Stimulated activated CD4-positive, alpha-beta T cell treated with anti-CD3 and anti-CD28 coated beads, Interleukin-4, amount 100 ng/mL, for 24 hours (primary cell): ENCODE results near the gene PTCRA.
"Not testable (repeated sequence)": the region's sequence is repeated elsewhere in the genome, so short reads cannot be mapped to it uniquely, and the experiment has no call there.

ENCODE experiments used
- DNase-seq: peaks from one replicate; pipeline ENCODE4 v3.0.0-alpha.2; 2020

The PTCRA gene

DNA sequence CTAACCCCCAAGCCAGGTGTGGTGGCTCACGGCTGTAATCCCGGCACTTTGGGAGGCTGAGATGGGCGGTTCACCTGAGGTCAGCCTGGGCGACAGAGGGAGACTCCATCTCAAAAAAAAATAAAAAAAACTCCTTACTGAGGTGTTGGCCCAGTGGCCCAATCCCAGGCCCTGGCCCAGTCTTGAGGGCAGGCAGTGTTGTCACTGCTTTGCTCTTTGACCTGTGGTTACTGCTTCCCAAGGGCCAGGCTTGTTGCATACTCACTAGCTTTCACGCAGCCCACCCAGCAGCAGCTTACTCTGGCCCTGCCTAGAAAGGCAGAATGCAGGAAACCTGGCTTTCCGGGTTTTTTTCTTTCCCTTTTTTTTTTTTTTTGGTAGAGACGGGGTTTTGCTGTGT is 26.6 kb downstream of the PTCRA start:
- DNase-seq = no peak

DNA sequence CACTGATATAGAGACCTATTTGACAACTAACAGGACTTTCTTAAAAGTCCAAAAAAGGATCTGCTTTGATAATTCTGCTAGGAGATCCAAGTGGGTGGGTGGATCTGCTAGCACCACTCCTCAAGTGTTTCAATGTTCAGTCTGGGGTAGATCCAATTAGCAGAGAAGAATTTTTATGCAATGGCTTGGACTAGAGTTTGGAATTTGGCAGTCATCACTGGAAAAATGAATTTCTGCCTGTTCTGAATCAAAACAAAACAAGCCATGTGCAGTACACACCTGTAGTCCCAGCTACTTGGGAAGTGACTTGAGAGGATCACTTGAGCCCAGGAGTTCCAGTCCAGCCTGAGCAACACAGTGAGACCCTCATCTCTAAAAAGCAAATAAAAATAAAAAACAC is 32.1 kb downstream of the PTCRA start:
- DNase-seq = no peak

DNA sequence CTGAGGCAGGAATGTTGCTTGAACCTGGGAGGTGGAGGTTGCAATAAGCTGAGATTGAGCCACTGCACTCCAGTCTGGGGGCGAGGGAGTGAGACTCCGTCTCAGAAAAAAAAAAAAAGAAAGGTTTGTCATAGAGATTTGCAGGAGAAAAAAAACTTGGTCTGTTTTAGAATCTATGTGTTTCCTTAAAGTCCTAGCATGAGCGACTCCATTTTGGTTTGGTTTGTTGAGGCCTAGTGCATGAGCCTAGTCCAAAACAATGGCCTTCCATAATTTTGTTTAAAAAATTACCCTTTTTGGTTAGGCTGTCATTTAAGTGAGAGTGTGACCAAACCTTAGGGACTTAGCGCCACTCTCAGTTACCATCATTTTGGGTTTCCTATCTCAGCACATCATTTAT is 36.5 kb downstream of the PTCRA start:
- no peak for DNase-seq

DNA sequence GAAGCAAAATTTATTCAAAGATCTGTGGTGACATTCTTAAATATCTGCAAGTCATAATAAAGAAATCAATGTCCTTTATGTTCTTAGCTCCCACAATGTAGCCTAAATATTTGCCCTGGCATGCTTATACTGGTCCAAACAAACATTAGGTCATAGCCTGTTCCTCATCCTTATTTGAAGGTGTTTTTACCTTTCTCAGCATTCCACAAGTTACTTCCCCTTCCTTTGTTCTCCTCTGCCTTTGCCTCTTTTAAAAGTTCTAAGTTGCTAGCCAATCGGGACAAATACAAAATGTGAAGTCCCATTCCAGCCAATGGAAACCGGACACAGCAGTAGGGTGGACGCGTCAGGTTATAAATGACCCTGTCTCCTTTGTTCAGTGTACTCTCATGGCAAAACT is 38.6 kb downstream of the PTCRA start:
- not testable (repeated sequence) for DNase-seq

DNA sequence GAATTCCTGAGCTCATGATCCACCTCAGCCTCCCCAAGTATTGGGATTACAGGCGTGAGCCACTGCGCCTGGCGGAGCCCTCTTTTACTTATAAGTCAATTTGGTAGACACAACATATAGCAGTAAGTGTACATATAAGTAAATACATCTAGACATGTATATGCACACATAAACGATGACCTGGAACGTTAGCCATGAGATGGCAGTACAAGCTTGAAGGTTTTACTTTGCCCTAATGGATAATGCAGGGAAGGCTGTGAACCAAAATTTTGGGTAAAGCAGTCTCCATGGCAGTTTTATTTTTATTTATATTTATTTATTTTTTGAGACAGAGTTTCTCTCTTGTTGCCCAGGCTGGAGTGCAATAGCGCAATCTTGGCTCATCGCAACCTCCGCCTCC is 42.3 kb downstream of the PTCRA start:
- DNase-seq = no peak

DNA sequence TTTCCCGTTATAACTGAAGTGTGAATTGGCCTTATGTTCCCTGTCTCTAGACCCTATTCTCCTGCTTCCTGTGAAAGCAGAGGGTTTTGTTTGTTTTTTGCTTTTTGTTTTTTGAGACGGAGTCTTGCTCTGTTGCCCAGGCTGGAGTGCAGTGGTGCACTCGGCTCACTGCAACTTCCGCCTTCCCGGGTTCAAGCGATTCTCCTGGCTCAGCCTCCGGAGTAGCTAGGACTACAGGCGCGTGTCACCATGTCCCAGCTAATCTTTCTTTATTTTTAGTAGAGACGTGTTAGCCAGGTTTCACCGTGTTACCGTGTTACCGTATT is 44.0 kb downstream of the PTCRA start:
- DNase-seq = no peak

- peak; percentile 27 for DNase-seq
Measured at GRCh38 chr6:42960243-42961019, 44.6 kb downstream of the PTCRA start, which contains the start of gene GNMT. Gene GNMT, plus strand, starts transcription at chr6:42960754. Its CDS starts 14 bp downstream, at chr6:42960768.

DNA sequence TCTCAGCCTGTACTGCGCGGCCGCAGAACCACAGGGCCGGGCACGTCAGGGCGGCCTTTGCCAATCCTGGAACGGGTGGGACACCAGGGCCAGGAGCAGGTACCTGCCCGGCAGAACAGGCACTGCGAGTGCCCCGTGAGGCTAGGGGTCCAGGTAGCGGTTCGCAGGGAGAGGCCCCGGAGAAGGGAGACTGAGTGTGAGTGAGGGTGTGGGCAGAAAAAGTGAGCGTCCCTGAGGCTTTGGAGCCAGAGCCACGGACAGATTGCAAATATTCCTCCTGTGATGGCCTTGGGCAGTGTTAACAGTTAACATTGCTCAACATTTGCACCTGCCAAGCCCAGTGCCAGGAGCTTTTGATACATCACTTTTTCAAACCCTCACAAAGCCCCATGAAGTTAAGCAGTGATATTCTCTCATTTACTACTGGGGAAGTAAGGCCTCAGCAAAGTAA is 45.2 kb downstream of the PTCRA start:
- DNase-seq = no peak

DNA sequence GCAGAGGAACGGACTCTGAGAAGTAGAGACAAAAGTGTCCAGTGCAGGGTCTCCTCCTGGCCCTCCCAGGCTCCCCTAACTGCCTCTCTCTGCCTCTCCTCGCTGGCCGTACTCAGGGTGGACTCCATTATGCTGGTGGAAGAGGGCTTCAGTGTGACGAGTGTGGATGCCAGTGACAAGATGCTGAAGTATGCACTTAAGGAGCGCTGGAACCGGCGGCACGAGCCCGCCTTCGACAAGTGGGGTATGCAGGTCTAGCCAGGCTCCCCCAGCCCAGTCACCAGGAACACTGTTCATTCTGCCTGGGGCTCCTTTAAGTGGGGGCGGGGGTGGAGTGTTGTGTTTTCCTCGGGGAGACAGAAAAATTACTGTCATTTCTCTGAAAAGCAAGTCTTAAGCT is 46.2 kb downstream of the PTCRA start:
- no peak for DNase-seq

- no peak for DNase-seq
Measured at GRCh38 chr6:42962502-42963178, 46.8 kb downstream of the PTCRA start.

- DNase-seq = no peak
Measured at GRCh38 chr6:42963179-42963854, 47.5 kb downstream of the PTCRA start.

DNA sequence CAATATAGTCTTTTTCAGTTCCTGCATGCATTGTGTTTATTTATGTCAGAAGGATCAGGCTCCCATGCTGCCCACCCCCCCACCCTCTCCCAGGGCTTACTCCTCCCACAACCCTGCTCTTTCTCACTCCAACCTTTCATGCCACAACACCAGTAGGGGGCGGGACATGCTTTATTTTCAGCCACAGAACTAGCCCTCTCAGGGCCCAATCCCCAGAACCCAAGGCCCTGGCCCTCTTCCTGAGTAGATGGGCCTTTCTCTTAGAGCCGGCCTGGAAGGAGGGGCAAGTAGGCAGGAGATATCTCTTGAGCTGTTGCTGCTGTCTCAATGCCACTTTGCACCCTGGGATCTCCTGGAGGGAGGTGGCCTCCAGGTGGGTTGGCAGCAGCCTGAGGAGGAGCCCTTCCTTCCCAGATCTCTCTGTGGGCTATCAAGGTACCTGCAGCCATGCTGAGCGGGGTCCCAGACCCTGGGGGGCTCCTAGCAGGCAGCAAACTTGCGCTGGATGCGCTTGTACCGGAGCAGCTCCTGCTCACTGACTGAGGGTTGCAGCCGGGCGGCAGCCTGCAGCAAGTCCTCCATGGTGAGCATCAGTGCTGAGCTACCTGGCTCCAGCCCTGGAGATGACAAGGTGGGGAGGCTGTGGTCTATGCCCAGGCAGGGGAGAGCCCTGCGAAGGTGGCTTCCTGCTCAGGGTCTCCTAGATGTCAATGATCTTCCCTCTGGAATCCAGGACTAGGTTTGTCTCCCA is 48.2 kb downstream of the PTCRA start:
- DNase-seq = peak; percentile 41

DNA sequence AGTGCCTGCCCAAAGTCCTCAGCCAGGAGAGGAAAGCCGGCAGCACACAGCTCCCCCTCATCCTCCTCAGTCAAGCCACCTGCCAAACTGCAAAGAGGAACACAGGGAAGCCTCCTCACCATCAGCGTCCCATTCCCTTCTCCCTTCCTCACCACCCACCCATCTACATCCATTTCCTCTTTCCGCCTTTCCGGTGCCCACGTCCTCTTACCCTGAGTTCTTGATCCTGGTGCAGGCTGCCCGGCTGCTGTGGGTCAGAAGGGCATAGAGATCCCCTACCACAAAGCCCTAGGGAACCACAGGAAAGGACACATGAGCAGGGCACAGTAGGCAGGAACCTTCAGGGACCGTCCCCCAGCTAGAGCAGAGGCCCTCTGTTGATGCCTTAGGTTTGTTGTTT is 50.7 kb downstream of the PTCRA start:
- DNase-seq = no peak

- no peak for DNase-seq
Measured at GRCh38 chr6:42967228-42967627, 51.4 kb downstream of the PTCRA start.

GRCh38 chr6:42968126-42968701 is 52.4 kb downstream of the PTCRA start:
- DNase-seq = no peak

DNA sequence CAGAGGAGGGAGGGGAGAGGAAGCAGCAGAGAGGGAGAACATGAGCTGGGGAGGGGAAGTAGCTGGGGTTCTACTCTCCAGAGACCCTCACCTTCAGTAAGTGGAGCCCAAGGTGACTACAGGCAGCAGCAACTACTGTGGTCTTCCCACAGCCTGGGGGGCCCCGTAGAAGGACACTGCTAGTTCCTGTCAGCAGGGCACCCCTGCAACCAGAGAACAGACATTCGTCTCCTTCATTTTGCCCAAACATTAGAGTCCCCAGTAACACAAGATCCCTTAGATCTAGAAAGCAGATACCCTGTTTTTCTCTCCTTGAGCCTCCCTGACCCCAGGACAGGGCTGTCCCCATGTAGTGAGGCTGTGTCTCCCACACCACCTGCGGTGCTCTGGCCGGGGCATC is 52.9 kb downstream of the PTCRA start:
- no peak for DNase-seq

- DNase-seq = no peak
Measured at GRCh38 chr6:42969431-42969830, 53.6 kb downstream of the PTCRA start.

DNA sequence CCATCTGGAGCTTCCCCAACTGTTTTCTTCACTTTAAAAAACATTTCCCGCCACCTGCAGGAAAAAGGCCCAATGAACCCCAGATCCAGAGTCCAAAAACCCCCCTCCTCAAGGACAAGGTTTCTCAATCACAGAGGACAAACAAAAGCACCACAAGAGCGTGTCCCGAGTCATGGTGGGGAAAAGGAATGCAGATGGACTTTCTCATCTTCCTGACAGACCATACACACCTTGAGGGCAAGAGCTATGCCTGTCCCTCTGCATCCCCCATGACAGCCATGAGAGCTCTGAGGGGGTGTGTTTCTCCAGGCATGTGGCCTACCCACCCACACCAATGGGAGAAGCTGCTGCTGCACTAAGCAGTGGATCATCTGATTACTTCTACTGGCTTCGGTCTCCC is 54.1 kb downstream of the PTCRA start:
- DNase-seq = no peak

DNA sequence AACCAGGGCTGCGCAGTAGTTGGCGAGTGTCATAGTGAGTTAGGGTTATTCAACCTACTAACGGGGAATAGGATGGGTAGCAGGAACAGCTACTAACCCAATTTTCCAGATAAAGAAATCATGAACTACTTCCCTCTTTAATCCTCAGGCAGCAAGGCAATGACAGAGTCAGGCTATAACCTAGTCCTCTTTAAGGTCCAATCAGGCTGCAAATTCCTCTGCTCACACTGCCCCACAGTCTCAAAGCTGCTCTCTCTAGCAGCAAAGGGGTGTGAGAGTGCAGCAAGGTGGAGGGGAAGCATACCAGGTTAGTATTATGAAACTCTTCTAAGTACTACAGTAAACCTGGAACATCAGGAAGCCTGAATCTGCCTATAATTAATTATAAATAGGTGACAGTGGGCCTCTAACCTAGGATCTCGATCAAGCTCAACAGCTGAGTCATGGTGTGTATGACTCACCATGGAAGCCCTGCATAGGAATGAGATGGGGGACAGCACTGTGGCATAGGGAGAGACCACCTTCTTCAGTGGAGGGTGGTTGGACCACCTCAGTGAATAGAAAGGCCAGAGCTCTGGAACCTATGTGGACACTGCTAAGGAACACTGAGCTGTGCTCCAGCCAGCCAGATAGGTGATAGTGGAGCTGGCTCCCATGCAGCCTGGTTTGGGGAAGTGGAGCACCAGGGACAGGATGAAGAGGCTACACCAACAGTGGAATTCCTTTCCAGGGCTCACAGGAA is 55.2 kb downstream of the PTCRA start:
- DNase-seq = peak; percentile 13

DNA sequence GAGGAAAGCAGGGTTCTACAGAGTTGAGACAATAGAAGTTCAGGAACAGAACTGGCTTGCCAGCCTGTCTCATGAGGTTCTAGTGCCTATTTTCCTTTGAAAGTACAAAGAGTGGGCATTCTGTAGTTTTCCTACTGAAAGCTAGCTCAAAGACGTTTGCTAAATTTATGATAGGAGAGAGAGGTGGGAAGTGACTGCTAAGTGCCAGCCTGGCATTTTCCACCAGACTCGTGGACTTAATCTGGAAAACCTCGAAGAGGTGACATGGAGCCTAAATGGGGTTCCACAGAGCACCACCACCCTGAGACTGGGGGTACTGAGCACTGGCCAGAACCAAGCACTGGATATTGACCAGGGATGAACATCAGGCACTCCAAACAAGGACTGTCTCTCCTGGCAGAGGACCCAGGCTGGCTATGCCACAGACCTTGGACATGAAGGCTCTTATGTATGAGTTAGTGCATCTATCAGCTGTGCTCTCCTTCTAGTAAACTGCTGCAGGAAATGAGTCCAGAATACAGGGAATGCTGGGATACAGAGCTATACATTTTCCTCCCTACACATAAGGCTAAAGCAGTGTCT is 56.0 kb downstream of the PTCRA start:
- DNase-seq = no peak

GRCh38 chr6:42973926-42974325 is 58.1 kb downstream of the PTCRA start:
- no peak for DNase-seq
